Heart left ventricle (tissue), 16 donors: Measurements from ENCODE around the gene C2orf49. TPM values are rescaled to one million over a fixed set of nuclear protein-coding genes. Genes with fewer than 3 reads are reported as not detected.
A peak's percentile ranks its signal among the peaks of the same experiment; 100 is the strongest.

Experiments used
- ATAC-seq, 4 donors: fragments of 200-7000 bp; cut with Tn5 transposase; one replicate each; pipeline ENCODE4 v1.9.1; 2020 to 2022; ENCODE audit warnings: moderate library complexity in 4 of 4, mild to moderate bottlenecking in 3 of 4, moderate number of reproducible peaks in 1 of 4
- DNase-seq, 5 donors: peaks; one replicate each; pipeline ENCODE4 v3.0.0-alpha.2; 2020
- H3K27ac ChIP-seq, 12 donors: fragments of 200-600 bp; sonication (generic) in 4 of 12; one replicate each; pipeline versions ENCODE4 v1.5.0 to v1.8.0; 2016 to 2022; ENCODE audit warnings: mild to moderate bottlenecking in 2 of 12
- H3K27me3 ChIP-seq, 9 donors: fragments of 200-600 bp; sonication (generic) in 2 of 9; one replicate each; pipeline versions ENCODE4 v1.5.1 to v1.8.0; 2016 to 2022; ENCODE audit warnings: mild to moderate bottlenecking in 3 of 9
- H3K36me3 ChIP-seq, 9 donors: fragments of 200-600 bp; sonication (generic) in 2 of 9; one replicate each; pipeline versions ENCODE4 v1.5.0 to v1.8.0; 2018 to 2022; ENCODE audit warnings: mild to moderate bottlenecking in 2 of 9
- H3K4me1 ChIP-seq, 12 donors: fragments of 200-600 bp; sonication (generic) in 4 of 12; one replicate each; pipeline versions ENCODE4 v1.5.0 to v1.8.0; 2016 to 2022; ENCODE audit warnings: mild to moderate bottlenecking in 3 of 12
- H3K4me3 ChIP-seq, 12 donors: fragments of 200-600 bp; sonication (generic) in 4 of 12; one replicate each; pipeline versions ENCODE4 v1.5.0 to v1.8.0; 2017 to 2022; ENCODE audit warnings: mild to moderate bottlenecking in 9 of 12, moderate library complexity in 4 of 12
- H3K9me3 ChIP-seq, 12 donors: fragments of 200-600 bp; sonication (generic) in 4 of 12; one replicate each; pipeline versions ENCODE4 v1.5.0 to v1.8.0; 2016 to 2022; ENCODE audit warnings: mild to moderate bottlenecking in 1 of 12
- POLR2A ChIP-seq, 2 donors: fragments of 450-650 bp; IDR thresholded peaks; one replicate each; pipeline ENCODE4 v1.6.1; 2017; ENCODE audit warnings: antibody characterized with exemption in 2 of 2, mild to moderate bottlenecking in 2 of 2, moderate library complexity in 2 of 2
- WGBS, 4 donors: extraction: QIAGEN DNeasy Blood & Tissue Kit in 2 of 4; methylation state at CpG; one replicate each; pipeline versions ENCODE4 v1.1.5 to v1.1.7; 2013 to 2018; 5-methylcytosine and 5-hydroxymethylcytosine counted together
- intact Hi-C, 10 donors: fragments of 100-400 bp; cut with DNase I; formaldehyde crosslinking; loops; one replicate each; pipeline versions ENCODE4 v1.11.1 to v1.14.2; 2022
- polyA plus RNA-seq, 2 donors: library from polyadenylated mRNA; stranded (reverse); fragments of 200-250 nt; gene quantifications; one replicate each; pipeline ENCODE4 v1.2.3, GENCODE V29; 2013
- total RNA-seq, 9 donors: library from RNA; depleted of rRNA in 2 of 9; stranded (reverse); fragments of >200 nt in 2 of 9; fragmentation: NEBNext Ultra II Directional in 3 of 9; extraction: Animal tissue kit (Norgen Biotek cat#: 25700) in 3 of 9; gene quantifications; one replicate each; pipeline versions ENCODE4 v1.1.0 to v1.2.4, GENCODE V29; 2016 to 2023
- TF ChIP-seq, protein P1 (sequence below), 12 donors: fragments of 200-600 bp; sonication (generic) in 4 of 12; IDR thresholded peaks; one replicate each; pipeline versions ENCODE4 v1.5.0 to v1.8.0; 2018 to 2022; ENCODE audit warnings: antibody characterized with exemption in 12 of 12, mild to moderate bottlenecking in 5 of 12
- donor health status: ischemic (EF 13 %, LVEDD 7.1; RV severe dilation, severe dysfunction).
- donor health status: healthy with polysubstance abuse.
- donor health status: DM: no; HTN: yes; CAD: no.
- donor health status: DM: no; HTN: no; CAD: no.
- donor health status: ischemic (EF 25% LVEDD 6.9; RV normal size, moderate dysfunction).
- donor health status: ischemic (EF 25% LVEDD 5.7; RV mildly dilated, moderate dysfunction).
- donor health status: healthy.
- donor health status: DM: yes; HTN: yes; CAD: no.
- donor health status: ischemic (EF 35%, LVEDD 5.7; RV mildly dilated, moderate dysfunction).
- donor health status: nonischemic (EF 11% LVEDD 7.7; RV severe dilation, severe dysfunction).
- donor health status: DM: yes; HTN: yes; CAD: no.
- donor health status: PGD.
- donor health status: ischemic (EF 29% LVEDD 5.4; RV normal size, mild dysfunction).
- donor health status: nonischemic (EF 23%, LVEDD 6.1; RV moderate dilation, normal function).

The C2orf49 gene
- total and polyA plus RNA-seq, 11 donors, result 12.1 to 21.7 (median 15.6) TPM

DNA sequence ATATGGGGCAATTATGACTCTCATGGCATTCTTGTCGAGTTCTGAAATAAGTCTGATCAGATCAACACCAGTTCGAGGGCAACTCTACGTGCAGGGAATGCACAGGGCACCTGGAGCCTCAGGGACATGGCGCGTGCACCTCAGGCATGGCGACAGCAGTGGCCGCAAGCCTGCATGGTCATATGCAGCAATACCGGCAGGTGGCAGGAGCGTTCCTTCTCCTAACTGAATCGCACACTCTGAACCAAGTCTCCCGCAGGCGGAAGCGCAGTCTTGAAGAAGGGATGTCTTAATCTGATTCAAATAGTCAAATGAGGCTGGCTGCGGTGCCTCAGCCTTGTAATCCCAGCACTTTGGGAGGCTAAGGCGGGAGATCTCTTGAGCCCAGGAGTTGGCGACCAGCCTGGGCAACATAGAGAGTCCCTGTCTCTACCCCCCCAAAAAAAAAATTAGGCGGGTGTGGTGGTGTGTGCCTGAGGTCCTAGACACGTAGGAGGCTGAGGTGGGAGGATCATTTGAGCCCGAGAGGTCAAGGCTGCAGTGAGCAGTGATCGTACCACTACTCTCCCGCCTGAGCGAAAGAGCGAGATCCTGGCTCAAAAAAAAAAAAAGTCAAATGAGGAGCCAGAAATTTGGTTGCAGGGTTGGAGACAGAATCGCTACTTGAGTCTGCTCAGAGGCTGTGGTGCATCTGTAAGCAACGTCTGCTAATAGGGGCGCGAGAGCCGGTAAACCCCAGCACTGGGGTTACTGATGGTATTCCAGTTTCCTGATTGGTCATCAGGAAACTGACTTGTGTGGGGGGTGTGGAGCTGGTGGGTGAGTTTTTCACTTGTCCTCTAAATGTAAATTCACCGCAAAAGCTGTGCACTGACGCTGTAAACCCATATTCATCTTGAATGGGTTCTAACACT is 32.7 kb downstream of the C2orf49 start:
- TF ChIP-seq, protein P1, sequence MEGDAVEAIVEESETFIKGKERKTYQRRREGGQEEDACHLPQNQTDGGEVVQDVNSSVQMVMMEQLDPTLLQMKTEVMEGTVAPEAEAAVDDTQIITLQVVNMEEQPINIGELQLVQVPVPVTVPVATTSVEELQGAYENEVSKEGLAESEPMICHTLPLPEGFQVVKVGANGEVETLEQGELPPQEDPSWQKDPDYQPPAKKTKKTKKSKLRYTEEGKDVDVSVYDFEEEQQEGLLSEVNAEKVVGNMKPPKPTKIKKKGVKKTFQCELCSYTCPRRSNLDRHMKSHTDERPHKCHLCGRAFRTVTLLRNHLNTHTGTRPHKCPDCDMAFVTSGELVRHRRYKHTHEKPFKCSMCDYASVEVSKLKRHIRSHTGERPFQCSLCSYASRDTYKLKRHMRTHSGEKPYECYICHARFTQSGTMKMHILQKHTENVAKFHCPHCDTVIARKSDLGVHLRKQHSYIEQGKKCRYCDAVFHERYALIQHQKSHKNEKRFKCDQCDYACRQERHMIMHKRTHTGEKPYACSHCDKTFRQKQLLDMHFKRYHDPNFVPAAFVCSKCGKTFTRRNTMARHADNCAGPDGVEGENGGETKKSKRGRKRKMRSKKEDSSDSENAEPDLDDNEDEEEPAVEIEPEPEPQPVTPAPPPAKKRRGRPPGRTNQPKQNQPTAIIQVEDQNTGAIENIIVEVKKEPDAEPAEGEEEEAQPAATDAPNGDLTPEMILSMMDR (IDR thresholded peaks at IDR 0.05), result peak; percentile 67 to 91 (median 84)
- peak in 1 of 2 donors; percentile 40 for TF ChIP-seq POLR2A (IDR thresholded peaks at IDR 0.05)
- H3K27ac ChIP-seq, result peak overlapping the region in 10 of 12 donors; percentile 5 to 94 (median 46)

DNA sequence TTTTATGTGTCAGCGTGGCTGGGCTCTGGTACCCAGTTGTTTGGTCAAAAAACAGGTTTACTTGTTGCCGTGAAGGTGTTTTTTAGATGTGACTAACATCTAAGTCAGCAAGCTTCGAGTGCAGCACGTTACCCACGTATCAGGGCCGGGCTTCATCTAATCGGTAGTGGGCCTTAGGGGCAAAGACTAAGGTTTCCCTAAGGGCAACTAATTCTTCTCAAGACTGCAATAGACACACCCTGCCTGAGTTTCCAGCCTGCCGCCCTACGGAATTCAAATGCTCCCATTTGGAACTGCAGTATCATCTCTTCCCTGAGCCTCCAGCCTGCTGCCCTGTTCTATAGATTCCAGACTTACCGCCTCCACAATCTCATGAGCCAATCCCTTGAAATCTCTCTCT is 33.8 kb downstream of the C2orf49 start:
- Histone ChIP-seq H3K4me1 (peaks cover 3 to 86% (median 51%) of the 10 kb centered on the region in 12 donors), H3K27me3 (no peaks in the 10 kb centered on the region), H3K4me3 (no peak overlapping the region), H3K36me3 (peaks cover 0 to 92% (median 65%) of the 10 kb centered on the region in 9 donors), H3K9me3 (no peaks in the 10 kb centered on the region), H3K27ac (peak overlapping the region in 9 of 12 donors; percentile 5 to 94 (median 54))
- intact Hi-C loops, result loop anchor here in 3 of 10 donors (2.0 to 5.0 kb wide), 4 partner anchors 41 to 150 kb away; no protein-coding TSS in a partner anchor
- ATAC-seq (no peak), DNase-seq (peak in 1 of 5 donors; percentile 26)
- WGBS, 4 donors, result 59 to 71% (median 68%) methylated on average over 10 of the region's 10 CpGs
- TF ChIP-seq POLR2A (IDR thresholded peaks at IDR 0.05), result no peak
- TF ChIP-seq, protein P1 (IDR thresholded peaks at IDR 0.05), result no peak

More for the DNA sequence above, 32.7 kb downstream of the C2orf49 start:
- WGBS, 4 donors, result 23 to 34% (median 32%) methylated on average over 28 to 30 of the region's 30 CpGs
- intact Hi-C loops, result loop anchor here (1.0 to 5.0 kb wide), 7 partner anchors 42 to 153 kb away; no protein-coding TSS in a partner anchor
- no peaks in the 10 kb centered on the region for H3K27me3 ChIP-seq
- no peaks in the 10 kb centered on the region for H3K9me3 ChIP-seq
- DNase-seq (peak; percentile 82 to 89 (median 85)), ATAC-seq (peak; percentile 7 to 48 (median 24))
- no peak overlapping the region for H3K4me3 ChIP-seq
- peaks cover 0 to 80% (median 43%) of the 10 kb centered on the region in 12 donors for H3K4me1 ChIP-seq
- peaks cover 0 to 93% (median 76%) of the 10 kb centered on the region in 9 donors for H3K36me3 ChIP-seq

DNA sequence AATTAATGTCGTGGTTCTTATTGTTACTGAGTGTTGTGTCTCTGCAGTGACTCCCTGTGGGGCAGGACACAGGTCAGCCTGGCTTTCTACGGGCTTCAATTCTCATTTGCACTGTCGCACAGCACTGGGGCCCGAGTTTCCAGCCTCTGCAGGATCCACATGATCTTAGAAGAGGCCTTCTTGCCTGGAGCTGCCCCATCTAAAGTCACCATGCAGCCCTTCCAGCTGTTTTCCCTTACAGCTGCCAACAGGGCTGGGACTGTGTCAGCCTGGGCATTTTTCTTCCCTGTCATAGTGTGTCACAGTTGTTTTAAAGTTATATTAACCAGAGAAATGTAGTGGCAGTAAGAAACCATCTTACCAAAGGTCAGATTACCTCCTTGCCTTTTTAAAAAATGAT is 34.5 kb downstream of the C2orf49 start:
- Histone ChIP-seq H3K4me3 (no peak overlapping the region), H3K36me3 (peaks cover 0 to 92% (median 62%) of the 10 kb centered on the region in 9 donors), H3K4me1 (peaks cover 3 to 92% (median 58%) of the 10 kb centered on the region in 12 donors), H3K9me3 (no peaks in the 10 kb centered on the region), H3K27me3 (no peaks in the 10 kb centered on the region), H3K27ac (peak overlapping the region in 10 of 12 donors; percentile 25 to 94 (median 78))
- whole genome bisulfite sequencing, 4 donors, result 25 to 54% (median 44%) methylated on average over 4 of the region's 4 CpGs
- ATAC-seq (no peak), DNase-seq (peak in 1 of 5 donors; percentile 24)
- TF ChIP-seq, protein P1 (IDR thresholded peaks at IDR 0.05), result no peak
- no peak for TF ChIP-seq POLR2A (IDR thresholded peaks at IDR 0.05)
- intact Hi-C loops, result loop anchor here in 3 of 10 donors (2.0 to 5.0 kb wide), 4 partner anchors 40 to 149 kb away; no protein-coding TSS in a partner anchor

GRCh38 chr2:105373344-105373781 is 36.0 kb downstream of the C2orf49 start:
- Histone ChIP-seq H3K4me3 (no peak overlapping the region), H3K36me3 (peaks cover 0 to 88% (median 50%) of the 10 kb centered on the region in 9 donors), H3K27ac (peak overlapping the region; percentile 54 to 94 (median 78)), H3K27me3 (no peaks in the 10 kb centered on the region), H3K9me3 (no peaks in the 10 kb centered on the region), H3K4me1 (peaks cover 3 to 100% (median 66%) of the 10 kb centered on the region in 12 donors)
- 40 to 58% (median 48%) methylated on average over 7 to 9 of the region's 9 CpGs for WGBS, 4 donors
- DNase-seq (peak in 4 of 5 donors; percentile 70 to 87 (median 76)), ATAC-seq (peak; percentile 5 to 42 (median 26))
- TF ChIP-seq, protein P1 (IDR thresholded peaks at IDR 0.05), result no peak
- TF ChIP-seq POLR2A (IDR thresholded peaks at IDR 0.05), result no peak
- intact Hi-C loops, result loop anchor here in 2 of 10 donors (5.0 kb wide), 2 partner anchors 39 to 144 kb away; no protein-coding TSS in a partner anchor
